ENCODE measurements around the gene GRK6.
"Not testable (repeated sequence)": the region's sequence is repeated elsewhere in the genome, so short reads cannot be mapped to it uniquely, and the experiment has no call there.

Gene GRK6

GRCh38 chr5:177472460-177473442, 46.3 kb downstream of the GRK6 start:
- peak; percentile 67 for DNase-seq

- DNase-seq = no peak
Measured at GRCh38 chr5:177473443-177474001, 47.0 kb downstream of the GRK6 start, which contains the start of gene DBN1. TSS of gene DBN1 (minus strand) at chr5:177473634. CDS start at chr5:177473521, 113 bp downstream.

GRCh38 chr5:177474002-177474476, 47.6 kb downstream of the GRK6 start:
- DNase-seq = no peak

GRCh38 chr5:177474846-177475562, 48.5 kb downstream of the GRK6 start:
- no peak for DNase-seq

- DNase-seq = no peak
Measured at GRCh38 chr5:177475563-177476427, 49.3 kb downstream of the GRK6 start.

GRCh38 chr5:177476531-177477233, 50.2 kb downstream of the GRK6 start:
- no peak for DNase-seq

GRCh38 chr5:177477701-177478477, 51.4 kb downstream of the GRK6 start:
- no peak for DNase-seq

- no peak for DNase-seq
Measured at GRCh38 chr5:177478711-177479646, 52.5 kb downstream of the GRK6 start.

- no peak for DNase-seq
Measured at GRCh38 chr5:177479774-177480173, 53.3 kb downstream of the GRK6 start.

GRCh38 chr5:177482359-177482795, 55.9 kb downstream of the GRK6 start:
- DNase-seq = no peak

- no peak for DNase-seq
Measured at GRCh38 chr5:177483042-177483441, 56.6 kb downstream of the GRK6 start.

GRCh38 chr5:177483994-177484901, 57.8 kb downstream of the GRK6 start:
- DNase-seq = no peak

- DNase-seq = no peak
Measured at GRCh38 chr5:177484902-177485549, 58.5 kb downstream of the GRK6 start.

GRCh38 chr5:177485753-177486152, 59.3 kb downstream of the GRK6 start:
- not testable (repeated sequence) for DNase-seq

- no peak for DNase-seq
Measured at GRCh38 chr5:177486256-177486655, 59.8 kb downstream of the GRK6 start.

- no peak for DNase-seq
Measured at GRCh38 chr5:177487144-177487543, 60.7 kb downstream of the GRK6 start.

- no peak for DNase-seq
Measured at GRCh38 chr5:177487975-177488374, 61.5 kb downstream of the GRK6 start.

All from CD4-positive, alpha-beta T cell treated with Interleukin-10 for 1 hour (primary cell).